Measurements from ENCODE around the gene DCUN1D4.

- TF ChIP-seq ZFP3 (CRISPR knock-in tag; IDR thresholded peaks at IDR 0.05) (no peak), PATZ1 (CRISPR knock-in tag; IDR thresholded peaks at IDR 0.05; ENCODE audit: borderline replicate concordance) (no peak), CREB5 (CRISPR knock-in tag; IDR thresholded peaks at IDR 0.05; ENCODE audit: low read depth) (no peak), ESRRG (CRISPR knock-in tag; IDR thresholded peaks at IDR 0.05) (no peak), TCF4 (CRISPR knock-in tag; IDR thresholded peaks at IDR 0.05; ENCODE audit: borderline replicate concordance) (no peak), SNAI2 (CRISPR knock-in tag; IDR thresholded peaks at IDR 0.05) (no peak), GLIS3 (CRISPR knock-in tag; IDR thresholded peaks at IDR 0.05) (no peak), POU6F1 (CRISPR knock-in tag; IDR thresholded peaks at IDR 0.05; ENCODE audit: borderline replicate concordance, low read depth) (no peak), CSRNP3 (CRISPR knock-in tag; IDR thresholded peaks at IDR 0.05) (no peak), ARNTL (CRISPR knock-in tag; IDR thresholded peaks at IDR 0.05; ENCODE audit: borderline replicate concordance, low read depth) (no peak), RARB (CRISPR knock-in tag; IDR thresholded peaks at IDR 0.05) (no peak), ZFP30 (CRISPR knock-in tag; IDR thresholded peaks at IDR 0.05) (no peak)
These were observed 115.4 kb downstream of the DCUN1D4 start for GRCh38 chr4:51958199-51958968.
